Activated T-cell treated with anti-CD3 and anti-CD28 coated beads, Interleukin-2, amount 50 U/mL, for 48 hours (primary cell): ENCODE measurements around the gene CHGA.

Source experiments
- DNase-seq, 2 experiments: peaks; one replicate each; pipeline ENCODE4 v3.0.0-alpha.2; 2020

The CHGA gene

GRCh38 chr14:92963301-92964123 lies 40.6 kb downstream of the CHGA start:
- no peak for DNase-seq

DNA sequence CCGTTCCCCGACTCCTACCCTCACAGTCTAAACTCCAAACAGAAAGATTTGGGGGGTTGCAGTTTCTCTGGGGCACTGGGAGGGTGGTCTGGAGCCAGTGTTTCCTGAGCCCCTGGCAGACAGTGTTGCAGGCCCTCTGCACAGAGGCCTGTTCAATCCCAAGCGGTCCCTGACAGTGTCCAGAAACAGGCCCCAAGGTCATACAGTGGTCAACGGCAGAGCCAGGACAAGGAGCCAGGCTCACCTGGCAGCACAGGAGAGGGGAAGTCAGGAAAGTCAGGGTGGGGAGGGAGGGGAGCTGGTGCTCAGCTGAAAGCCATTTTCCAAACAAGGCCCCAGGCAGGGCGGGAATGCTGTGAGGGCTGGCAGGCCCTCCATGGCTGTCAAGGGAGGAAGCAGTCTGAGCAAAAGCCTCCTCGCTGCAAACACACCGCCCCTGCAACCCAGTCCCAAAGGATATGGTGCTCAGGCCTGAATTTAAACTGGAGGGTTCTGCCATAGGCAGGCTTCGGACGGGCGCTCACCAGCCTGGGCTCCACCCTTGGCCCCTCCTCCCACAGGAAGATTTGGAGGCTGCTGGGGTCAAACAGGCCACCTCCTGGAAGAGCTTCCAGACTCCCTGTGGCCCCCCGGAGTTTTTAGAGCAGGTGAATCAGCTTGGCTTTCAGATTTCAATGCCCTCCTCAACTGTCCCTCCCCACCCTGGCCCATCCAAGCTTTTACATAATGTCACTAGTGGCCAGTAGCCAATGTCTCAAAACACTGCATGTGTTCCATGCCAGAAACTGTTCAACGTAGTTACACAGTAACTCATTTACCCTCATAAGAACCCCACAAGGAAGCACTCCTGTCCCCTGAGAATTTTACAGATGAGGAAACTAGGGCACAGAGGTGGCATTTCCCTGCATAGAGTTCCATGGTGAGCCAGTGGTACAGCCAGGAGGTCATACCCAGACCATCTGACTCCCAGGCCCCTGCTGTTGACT lies 41.5 kb downstream of the CHGA start:
- DNase-seq, result no peak

GRCh38 chr14:92965281-92965680 lies 42.3 kb downstream of the CHGA start:
- no peak for DNase-seq

- DNase-seq, result no peak
These were observed 44.5 kb downstream of the CHGA start for GRCh38 chr14:92967346-92967926.

- no peak for DNase-seq
These were observed 45.5 kb downstream of the CHGA start for GRCh38 chr14:92968291-92969020.

DNA sequence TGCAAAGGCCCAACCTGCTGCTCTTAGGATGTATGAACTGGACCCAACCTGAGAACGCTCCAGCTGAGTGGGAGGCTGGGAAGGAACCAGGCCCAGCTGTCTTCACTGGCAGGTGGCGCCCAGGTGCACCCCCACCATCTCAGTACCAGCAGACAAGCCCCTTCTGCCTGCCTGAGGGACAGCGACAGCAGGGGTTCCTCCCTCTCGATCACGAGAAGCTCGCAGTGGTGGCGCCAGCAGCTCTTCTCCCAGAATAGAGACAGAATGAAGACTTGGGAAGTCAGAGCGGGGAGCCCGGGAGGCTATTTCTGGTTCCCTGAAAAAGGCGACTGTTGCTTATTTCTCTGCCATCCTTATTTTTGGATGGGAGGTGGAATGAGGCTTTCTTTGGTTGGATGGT lies 46.5 kb downstream of the CHGA start:
- DNase-seq, result no peak

- no peak for DNase-seq
These were observed 46.9 kb downstream of the CHGA start for GRCh38 chr14:92969871-92970270.

- no peak for DNase-seq
These were observed 47.3 kb downstream of the CHGA start for GRCh38 chr14:92970271-92970670.

DNA sequence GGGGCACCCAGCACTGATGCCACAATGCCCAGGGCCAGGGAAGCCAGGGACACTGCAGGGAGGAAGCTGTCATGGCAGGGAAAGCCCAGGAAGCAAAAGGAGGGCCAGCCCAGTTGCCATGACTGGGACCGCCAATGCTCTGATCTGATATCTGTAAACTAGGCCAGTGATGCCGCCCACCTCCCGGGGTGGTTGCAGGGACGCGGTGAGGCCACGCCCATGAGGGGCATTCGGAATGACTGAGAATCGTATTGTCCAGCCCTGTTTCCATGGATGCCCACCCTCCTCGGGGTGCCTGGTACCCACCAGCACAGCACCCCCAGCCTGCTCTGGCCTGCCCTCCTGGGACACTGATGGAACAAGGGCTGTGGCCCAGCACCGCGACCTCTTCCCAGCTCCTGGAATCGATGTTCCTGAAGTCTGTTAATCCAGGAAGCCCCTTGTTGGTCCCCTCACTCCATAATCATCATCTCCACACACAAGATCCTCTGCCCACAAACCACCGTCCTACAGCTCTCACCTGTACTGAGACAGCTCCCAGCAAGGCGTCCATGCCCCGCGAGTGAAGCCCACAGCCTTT lies 48.7 kb downstream of the CHGA start:
- no peak for DNase-seq

- peak; percentile 55 to 66 for DNase-seq
These were observed 50.4 kb downstream of the CHGA start for GRCh38 chr14:92973261-92973797.

- DNase-seq, result no peak
These were observed 50.9 kb downstream of the CHGA start for GRCh38 chr14:92973798-92974372.

GRCh38 chr14:92974541-92975345 lies 51.8 kb downstream of the CHGA start:
- DNase-seq, result no peak

DNA sequence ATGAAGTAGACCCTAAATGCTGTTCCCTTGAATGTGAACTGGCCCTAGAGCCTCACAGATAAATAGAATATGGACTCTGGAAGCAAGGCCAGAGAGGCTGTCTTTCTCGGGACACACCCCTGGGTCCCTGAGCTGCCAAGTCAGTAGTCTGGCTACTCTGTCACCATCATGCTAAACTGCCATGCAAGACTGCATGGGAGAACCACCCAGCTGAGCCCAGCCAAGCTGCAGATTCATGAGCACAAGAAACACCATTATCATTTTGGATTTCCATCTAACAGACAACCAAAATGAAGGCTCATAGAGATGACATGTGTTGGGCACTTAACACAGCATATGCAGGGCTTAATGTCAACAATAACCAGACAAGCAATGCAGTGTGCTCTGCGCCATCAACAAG lies 53.3 kb downstream of the CHGA start:
- DNase-seq, result no peak

- no peak for DNase-seq
These were observed 55.5 kb downstream of the CHGA start for GRCh38 chr14:92978229-92979021.

DNA sequence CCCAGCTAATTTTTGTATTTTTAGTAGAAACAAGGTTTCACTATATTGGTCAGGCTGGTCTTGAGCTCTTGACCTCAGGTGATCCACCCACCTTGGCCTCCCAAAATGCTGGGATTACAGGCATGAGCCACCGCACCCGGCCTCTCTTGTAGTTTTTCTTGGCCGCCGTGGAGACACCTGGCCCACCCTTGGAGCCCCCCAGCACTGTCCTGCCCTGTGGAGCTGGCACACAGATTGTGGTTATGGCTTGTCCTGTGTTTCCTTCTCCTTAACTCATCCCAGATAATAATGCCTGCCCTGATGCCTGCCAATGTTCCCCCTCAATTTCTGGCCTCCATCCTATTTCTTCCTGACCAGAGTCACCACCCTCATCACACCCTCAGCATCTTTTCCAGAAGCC lies 57.9 kb downstream of the CHGA start:
- DNase-seq, result no peak

DNA sequence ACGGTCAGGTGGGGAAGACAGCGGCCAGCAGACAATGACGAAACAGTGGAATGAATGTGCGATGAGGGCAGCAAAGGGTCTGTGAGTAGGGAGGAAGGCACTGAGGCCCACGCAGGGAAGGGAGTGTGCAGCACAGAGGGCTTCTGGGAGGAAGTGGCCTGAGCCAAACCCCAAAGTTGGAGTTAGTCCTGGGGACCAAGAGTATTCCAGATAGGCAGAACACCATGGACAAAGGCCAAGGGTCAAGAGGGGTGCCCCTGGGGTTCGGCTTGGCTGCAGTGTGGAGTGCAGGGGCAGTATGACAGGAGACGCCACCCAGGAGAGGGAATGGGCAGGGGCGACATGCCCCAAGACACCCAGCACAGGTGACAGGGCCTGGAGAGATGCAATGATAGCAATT lies 58.8 kb downstream of the CHGA start:
- DNase-seq, result no peak

GRCh38 chr14:92982956-92983355 lies 60.0 kb downstream of the CHGA start:
- no peak for DNase-seq

- no peak for DNase-seq
These were observed 61.3 kb downstream of the CHGA start for GRCh38 chr14:92984082-92984788.
